Esophagus squamous epithelium (tissue), 4 donors: ENCODE measurements around the gene PAK6.

Experiments
- POLR2A ChIP-seq, 4 donors: fragments of 450-650 bp; IDR thresholded peaks; one replicate each; pipeline ENCODE4 v1.6.1; 2017; ENCODE audit warnings: antibody characterized with exemption in 4 of 4, mild to moderate bottlenecking in 4 of 4, moderate library complexity in 3 of 4
- TF ChIP-seq, protein P1 (sequence below), 6 experiments: fragments of 450-650 bp in 4 of 6; fragments of 200-600 bp in 2 of 6; sonication (generic) in 2 of 6; IDR thresholded peaks; one replicate each; pipeline ENCODE4 v1.5.1; 2016 to 2019; ENCODE audit warnings: antibody characterized with exemption in 6 of 6, mild to moderate bottlenecking in 4 of 6, moderate library complexity in 4 of 6

DNA sequence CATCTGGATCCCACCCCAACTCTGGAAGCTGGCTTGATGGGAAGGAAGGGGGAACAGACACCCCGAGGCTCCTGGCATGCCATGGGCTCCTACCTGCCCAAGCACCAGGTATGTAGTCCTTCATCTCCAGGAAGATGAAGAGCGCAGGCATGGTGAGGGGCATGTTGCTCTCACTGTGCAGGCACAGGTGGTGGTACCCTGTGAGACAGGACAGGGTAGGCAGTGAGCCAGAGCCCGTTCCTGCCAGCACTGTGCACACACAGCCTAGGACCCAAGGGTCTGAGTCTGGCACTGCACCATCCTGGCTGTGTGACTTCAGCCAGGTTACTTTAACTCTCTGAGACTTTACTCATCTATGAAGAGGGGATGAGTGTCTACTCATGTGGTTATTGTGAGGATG, 53.4 kb downstream of the PAK6 start:
- TF ChIP-seq, protein P1, sequence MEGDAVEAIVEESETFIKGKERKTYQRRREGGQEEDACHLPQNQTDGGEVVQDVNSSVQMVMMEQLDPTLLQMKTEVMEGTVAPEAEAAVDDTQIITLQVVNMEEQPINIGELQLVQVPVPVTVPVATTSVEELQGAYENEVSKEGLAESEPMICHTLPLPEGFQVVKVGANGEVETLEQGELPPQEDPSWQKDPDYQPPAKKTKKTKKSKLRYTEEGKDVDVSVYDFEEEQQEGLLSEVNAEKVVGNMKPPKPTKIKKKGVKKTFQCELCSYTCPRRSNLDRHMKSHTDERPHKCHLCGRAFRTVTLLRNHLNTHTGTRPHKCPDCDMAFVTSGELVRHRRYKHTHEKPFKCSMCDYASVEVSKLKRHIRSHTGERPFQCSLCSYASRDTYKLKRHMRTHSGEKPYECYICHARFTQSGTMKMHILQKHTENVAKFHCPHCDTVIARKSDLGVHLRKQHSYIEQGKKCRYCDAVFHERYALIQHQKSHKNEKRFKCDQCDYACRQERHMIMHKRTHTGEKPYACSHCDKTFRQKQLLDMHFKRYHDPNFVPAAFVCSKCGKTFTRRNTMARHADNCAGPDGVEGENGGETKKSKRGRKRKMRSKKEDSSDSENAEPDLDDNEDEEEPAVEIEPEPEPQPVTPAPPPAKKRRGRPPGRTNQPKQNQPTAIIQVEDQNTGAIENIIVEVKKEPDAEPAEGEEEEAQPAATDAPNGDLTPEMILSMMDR (IDR thresholded peaks at IDR 0.05): no peak
- TF ChIP-seq POLR2A (IDR thresholded peaks at IDR 0.05): no peak
